ENCODE results near the gene SETDB1. TPM values are rescaled to one million over a fixed set of nuclear protein-coding genes. Genes with fewer than 3 reads are reported as not detected.

Gene SETDB1
- total and polyA plus RNA-seq, 2 of the 13 experiments (the other 11 are each of a cell fraction or from before 2014, with no cell fraction given), result 33.1 to 34.6 TPM

GRCh38 chr1:151008244-151009205 is 82.4 kb downstream of the SETDB1 start, which contains the start of gene PRUNE1 (continued):
- TF ChIP-seq ZNF597 (CRISPR knock-in tag; IDR thresholded peaks at IDR 0.05) (no peak), ZNF432 (CRISPR knock-in tag; IDR thresholded peaks at IDR 0.05; ENCODE audit: borderline replicate concordance) (no peak), MEF2D (CRISPR knock-in tag; IDR thresholded peaks at IDR 0.05) (0 out of 2 replicates have a peak, but pooled peaks have one; percentile 30), SALL2 (CRISPR knock-in tag; IDR thresholded peaks at IDR 0.05) (peak; percentile 79), ZNF574 (CRISPR knock-in tag; IDR thresholded peaks at IDR 0.05) (peak; percentile 75), ZNF703 (CRISPR knock-in tag; IDR thresholded peaks at IDR 0.05; ENCODE audit: borderline replicate concordance) (no peak), NFAT5 (CRISPR knock-in tag; IDR thresholded peaks at IDR 0.05) (no peak), AHDC1 (CRISPR knock-in tag; IDR thresholded peaks at IDR 0.05; ENCODE audit: borderline replicate concordance) (no peak), ZNF879 (CRISPR knock-in tag; IDR thresholded peaks at IDR 0.05) (no peak; the same call in 1 of the 2 replicates)
